Erythroblast (primary cell): ENCODE results near the gene DOC2B.

Source experiments
- GATA1 ChIP-seq: IDR thresholded peaks from 2 replicates; pipeline ENCODE4 v1.6.1; 2011; ENCODE audit warnings: low read depth, mild to moderate bottlenecking, control low read depth, low read length, moderate library complexity
- POLR2A ChIP-seq: IDR thresholded peaks from 2 replicates; pipeline ENCODE4 v1.6.1; 2011; ENCODE audit warnings: mild to moderate bottlenecking, low read length

DNA sequence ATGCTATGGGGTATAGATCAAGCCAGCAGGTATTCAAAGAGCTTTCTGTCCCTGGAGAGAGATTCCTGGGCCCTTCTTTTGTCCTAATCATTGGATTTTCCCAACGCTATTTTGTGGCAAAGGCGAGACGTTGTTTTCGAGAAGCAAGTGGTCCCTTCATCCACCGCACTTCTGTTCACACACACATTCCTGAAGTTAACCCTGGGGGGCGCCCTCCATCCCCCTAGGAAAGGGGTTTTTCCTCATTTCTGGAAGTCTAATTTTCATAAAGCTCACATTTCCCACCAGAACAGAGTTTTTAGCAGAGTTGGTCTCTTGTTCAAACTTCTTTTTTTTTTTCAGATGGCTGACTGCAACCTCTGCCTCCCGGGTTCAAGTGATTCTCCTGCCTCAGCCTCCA is 32.2 kb downstream of the DOC2B start:
- TF ChIP-seq POLR2A, result no peak
- TF ChIP-seq GATA1, result no peak
